HG02973 (cell line): Measurements from ENCODE around the gene DHX34.
"Not testable (repeated sequence)": the region's sequence is repeated elsewhere in the genome, so short reads cannot be mapped to it uniquely, and the experiment has no call there.

Experiments used
- ATAC-seq: cut with Tn5 transposase; IDR thresholded peaks from one replicate; pipeline ENCODE4 v1.9.1; 2021; ENCODE audit warnings: moderate library complexity; ENCODE audit not compliant: unreplicated experiment

DHX34 gene, protein sequence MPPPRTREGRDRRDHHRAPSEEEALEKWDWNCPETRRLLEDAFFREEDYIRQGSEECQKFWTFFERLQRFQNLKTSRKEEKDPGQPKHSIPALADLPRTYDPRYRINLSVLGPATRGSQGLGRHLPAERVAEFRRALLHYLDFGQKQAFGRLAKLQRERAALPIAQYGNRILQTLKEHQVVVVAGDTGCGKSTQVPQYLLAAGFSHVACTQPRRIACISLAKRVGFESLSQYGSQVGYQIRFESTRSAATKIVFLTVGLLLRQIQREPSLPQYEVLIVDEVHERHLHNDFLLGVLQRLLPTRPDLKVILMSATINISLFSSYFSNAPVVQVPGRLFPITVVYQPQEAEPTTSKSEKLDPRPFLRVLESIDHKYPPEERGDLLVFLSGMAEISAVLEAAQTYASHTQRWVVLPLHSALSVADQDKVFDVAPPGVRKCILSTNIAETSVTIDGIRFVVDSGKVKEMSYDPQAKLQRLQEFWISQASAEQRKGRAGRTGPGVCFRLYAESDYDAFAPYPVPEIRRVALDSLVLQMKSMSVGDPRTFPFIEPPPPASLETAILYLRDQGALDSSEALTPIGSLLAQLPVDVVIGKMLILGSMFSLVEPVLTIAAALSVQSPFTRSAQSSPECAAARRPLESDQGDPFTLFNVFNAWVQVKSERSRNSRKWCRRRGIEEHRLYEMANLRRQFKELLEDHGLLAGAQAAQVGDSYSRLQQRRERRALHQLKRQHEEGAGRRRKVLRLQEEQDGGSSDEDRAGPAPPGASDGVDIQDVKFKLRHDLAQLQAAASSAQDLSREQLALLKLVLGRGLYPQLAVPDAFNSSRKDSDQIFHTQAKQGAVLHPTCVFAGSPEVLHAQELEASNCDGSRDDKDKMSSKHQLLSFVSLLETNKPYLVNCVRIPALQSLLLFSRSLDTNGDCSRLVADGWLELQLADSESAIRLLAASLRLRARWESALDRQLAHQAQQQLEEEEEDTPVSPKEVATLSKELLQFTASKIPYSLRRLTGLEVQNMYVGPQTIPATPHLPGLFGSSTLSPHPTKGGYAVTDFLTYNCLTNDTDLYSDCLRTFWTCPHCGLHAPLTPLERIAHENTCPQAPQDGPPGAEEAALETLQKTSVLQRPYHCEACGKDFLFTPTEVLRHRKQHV

GRCh38 chr19:47348819-47349795 lies at the start of gene DHX34:
Gene DHX34, plus strand, starts transcription at chr19:47349315. Its CDS starts 3,716 bp downstream, at chr19:47353031.
- peak; percentile 89 for ATAC-seq

GRCh38 chr19:47300867-47301266 lies 48.2 kb upstream of the DHX34 start:
- ATAC-seq, result not testable (repeated sequence)

DNA sequence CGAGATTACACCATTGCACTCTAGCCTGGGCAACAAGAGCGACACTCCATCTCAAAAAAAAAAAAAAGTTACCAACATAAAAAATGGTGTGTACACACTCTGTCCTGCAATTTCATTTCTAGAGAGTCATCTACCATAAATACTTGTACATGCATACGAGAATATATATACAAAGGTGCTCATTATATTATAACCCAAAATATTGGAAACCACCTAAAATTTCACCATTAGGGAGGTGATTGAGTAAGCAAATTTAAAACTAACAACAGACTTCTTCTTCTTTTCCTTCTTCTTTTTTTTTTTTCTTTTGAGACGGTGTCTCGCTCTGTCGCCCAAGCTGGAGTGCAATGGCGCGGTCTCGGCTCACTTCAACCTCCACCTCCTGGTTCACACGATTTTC lies 46.9 kb upstream of the DHX34 start:
- ATAC-seq, result no peak

GRCh38 chr19:47303966-47304365 lies 45.1 kb upstream of the DHX34 start:
- ATAC-seq, result no peak

DNA sequence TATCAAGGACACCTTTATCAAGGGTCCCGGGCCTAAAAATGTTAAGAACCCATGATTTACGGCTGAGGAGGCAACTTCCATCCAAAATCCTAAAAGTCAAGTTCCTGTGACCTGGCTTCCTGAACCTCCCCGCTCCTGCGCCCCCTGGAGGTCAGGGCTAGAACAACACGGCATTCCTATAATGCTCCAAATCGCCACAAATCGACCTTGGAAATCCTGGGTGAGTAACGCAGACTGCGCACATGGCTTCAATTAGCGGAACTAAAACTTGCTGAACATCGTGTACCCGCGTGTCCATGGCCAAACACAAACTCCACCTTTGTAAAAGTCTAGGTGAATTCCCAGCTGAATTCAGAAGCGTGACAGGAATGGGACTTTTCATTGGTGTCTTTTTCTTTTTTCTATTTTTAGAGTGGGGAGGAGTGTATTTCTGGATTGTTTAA lies 43.8 kb upstream of the DHX34 start:
- ATAC-seq, result no peak

- no peak for ATAC-seq
These were observed 42.8 kb upstream of the DHX34 start for GRCh38 chr19:47306303-47306702.

GRCh38 chr19:47309038-47309437 lies 40.1 kb upstream of the DHX34 start:
- ATAC-seq, result no peak

- no peak for ATAC-seq
These were observed 39.5 kb upstream of the DHX34 start, which contains the start of gene C5AR1 for GRCh38 chr19:47309608-47310007. Gene C5AR1, plus strand, starts transcription at chr19:47309861. Its CDS starts 35 bp downstream, at chr19:47309896.

DNA sequence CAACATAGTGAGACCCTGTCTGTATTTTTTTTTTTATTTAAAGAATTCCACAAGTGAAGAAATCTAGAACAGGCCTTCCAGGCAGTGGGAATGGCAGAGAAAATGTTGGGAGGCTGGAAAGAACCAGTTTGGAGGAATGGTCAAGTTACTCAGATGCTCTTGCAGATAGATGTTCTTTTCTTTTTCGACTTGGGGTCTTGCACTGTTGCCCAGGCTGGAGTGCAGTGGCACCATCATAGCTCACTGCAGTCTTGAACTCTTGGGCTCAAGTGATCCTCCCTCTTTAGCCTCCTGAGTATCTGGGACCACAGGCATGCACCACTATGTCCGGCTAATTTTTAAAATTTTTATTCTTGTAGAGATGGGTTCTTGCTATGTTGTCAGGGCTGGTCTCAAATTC lies 38.8 kb upstream of the DHX34 start:
- no peak for ATAC-seq

GRCh38 chr19:47310819-47311218 lies 38.3 kb upstream of the DHX34 start:
- no peak for ATAC-seq

DNA sequence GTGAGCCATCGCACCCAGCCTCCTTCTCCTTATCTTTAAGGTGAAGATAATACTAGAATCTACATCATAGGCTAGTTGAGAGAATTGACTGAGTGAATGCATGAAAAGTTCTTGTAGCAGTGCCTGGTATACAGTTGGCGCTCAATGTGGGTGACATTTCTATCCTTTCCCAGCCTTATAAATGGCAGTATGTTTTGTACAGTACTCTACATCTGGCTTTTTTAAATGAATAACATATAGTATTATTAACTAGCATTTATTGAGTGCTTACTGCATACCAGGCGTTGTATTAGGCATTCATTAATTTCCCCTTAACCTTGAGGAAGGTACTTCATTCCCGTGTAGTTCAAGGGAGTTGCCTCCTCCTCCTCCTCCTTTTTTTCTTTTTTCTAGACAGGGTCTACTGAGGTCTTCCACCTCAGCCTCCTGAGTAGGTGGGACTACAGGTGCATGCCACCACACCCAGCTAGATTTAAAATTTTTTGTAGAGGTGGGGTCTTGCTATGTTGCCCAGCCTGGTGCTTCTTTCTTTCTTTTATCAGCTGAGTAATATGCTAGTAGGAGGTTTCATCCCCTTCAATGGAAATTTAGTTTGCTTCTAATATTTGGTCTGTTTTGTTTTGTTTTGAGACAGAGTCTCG lies 36.6 kb upstream of the DHX34 start:
- no peak for ATAC-seq

GRCh38 chr19:47313754-47314295 lies 35.3 kb upstream of the DHX34 start:
- no peak for ATAC-seq

- ATAC-seq, result no peak
These were observed 33.8 kb upstream of the DHX34 start for GRCh38 chr19:47315125-47315821.

DNA sequence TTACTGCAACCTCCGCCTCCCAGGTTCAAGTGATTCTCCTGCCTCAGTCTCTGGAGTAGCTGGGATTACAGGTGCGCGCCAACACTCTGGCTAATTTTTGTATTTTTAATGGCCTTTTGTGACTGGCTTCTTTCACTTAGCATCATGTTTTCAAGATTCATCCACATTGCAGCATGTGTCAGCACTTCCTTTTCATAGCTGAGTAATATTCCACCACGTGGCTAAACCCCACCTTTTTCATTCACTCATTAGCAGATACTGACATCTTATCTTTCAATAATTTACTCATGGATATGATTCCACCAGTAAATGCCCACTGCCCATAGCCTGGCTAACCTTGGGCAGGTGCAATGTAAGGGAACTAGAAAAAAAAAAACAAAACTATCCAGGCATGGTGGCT lies 32.6 kb upstream of the DHX34 start:
- no peak for ATAC-seq

DNA sequence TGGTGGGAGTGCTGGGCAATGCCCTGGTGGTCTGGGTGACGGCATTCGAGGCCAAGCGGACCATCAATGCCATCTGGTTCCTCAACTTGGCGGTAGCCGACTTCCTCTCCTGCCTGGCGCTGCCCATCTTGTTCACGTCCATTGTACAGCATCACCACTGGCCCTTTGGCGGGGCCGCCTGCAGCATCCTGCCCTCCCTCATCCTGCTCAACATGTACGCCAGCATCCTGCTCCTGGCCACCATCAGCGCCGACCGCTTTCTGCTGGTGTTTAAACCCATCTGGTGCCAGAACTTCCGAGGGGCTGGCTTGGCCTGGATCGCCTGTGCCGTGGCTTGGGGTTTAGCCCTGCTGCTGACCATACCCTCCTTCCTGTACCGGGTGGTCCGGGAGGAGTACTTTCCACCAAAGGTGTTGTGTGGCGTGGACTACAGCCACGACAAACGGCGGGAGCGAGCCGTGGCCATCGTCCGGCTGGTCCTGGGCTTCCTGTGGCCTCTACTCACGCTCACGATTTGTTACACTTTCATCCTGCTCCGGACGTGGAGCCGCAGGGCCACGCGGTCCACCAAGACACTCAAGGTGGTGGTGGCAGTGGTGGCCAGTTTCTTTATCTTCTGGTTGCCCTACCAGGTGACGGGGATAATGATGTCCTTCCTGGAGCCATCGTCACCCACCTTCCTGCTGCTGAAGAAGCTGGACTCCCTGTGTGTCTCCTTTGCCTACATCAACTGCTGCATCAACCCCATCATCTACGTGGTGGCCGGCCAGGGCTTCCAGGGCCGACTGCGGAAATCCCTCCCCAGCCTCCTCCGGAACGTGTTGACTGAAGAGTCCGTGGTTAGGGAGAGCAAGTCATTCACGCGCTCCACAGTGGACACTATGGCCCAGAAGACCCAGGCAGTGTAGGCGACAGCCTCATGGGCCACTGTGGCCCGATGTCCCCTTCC lies 28.9 kb upstream of the DHX34 start:
- no peak for ATAC-seq

DNA sequence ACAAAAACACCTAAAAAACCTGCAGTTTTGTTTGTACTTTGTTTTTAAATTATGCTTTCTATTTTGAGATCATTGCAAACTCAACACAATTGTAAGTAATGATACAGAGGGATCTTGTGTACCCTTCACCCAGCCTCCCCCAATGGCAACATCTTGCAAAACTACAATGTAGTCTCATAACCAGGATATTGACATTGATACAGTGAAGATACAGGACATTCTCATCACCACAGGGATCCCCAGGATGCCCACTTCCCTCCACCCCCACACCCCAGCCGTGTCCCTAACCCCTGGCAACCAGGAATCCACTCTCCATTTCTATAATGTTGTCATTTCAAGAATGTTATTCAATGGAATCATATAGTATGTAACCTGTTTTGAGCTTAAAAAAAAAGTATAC lies 27.5 kb upstream of the DHX34 start:
- ATAC-seq, result no peak

DNA sequence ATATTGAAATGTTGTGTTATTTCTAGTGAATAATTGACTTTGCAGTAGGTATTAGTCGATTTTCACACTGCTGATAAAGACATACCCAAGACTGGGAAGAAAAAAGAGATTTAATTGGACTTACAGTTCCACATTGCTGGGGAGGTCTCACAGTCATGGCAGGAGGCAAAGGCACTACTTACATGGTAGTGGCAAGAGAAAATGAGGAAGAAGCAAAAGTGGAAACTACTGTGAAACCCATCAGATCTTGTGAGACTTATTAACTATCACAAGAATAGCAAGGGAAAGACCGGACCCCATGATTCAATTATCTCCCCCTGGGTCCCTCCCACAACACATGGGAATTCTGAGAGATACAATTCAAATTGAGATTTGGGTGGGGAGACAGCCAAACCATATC lies 27.1 kb upstream of the DHX34 start:
- no peak for ATAC-seq

DNA sequence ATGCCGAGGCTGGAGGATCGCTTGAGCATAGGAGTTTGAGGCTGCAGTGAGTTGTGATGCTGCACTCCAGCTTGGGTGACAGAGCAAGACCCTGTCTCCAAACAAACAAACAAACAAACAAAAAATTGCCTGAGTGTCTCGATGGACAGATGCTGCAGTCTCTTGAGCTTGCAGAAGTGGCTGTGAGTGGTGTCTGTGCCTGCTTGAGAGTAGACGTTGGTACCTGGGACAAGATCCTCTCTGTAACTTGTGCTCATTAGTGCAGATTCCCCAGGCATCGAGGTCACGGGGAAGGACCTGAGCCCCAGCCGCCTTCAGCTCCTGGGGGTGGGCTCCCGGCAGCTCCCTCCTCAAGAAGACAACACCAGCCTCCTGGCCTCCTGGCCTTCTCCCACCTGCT lies 25.7 kb upstream of the DHX34 start:
- no peak for ATAC-seq
